Measurements from ENCODE around the gene C20orf96. TPM values are rescaled to one million over a fixed set of nuclear protein-coding genes. Genes with fewer than 3 reads are reported as not detected.

C20orf96 gene
- total RNA-seq, 1 donor = 1.3 TPM

- H3K4me3 ChIP-seq (ENCODE audit: low read depth, low read length) = no peak overlapping the region
- TF ChIP-seq, protein P1, sequence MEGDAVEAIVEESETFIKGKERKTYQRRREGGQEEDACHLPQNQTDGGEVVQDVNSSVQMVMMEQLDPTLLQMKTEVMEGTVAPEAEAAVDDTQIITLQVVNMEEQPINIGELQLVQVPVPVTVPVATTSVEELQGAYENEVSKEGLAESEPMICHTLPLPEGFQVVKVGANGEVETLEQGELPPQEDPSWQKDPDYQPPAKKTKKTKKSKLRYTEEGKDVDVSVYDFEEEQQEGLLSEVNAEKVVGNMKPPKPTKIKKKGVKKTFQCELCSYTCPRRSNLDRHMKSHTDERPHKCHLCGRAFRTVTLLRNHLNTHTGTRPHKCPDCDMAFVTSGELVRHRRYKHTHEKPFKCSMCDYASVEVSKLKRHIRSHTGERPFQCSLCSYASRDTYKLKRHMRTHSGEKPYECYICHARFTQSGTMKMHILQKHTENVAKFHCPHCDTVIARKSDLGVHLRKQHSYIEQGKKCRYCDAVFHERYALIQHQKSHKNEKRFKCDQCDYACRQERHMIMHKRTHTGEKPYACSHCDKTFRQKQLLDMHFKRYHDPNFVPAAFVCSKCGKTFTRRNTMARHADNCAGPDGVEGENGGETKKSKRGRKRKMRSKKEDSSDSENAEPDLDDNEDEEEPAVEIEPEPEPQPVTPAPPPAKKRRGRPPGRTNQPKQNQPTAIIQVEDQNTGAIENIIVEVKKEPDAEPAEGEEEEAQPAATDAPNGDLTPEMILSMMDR (IDR thresholded peaks at IDR 0.05; ENCODE audit: insufficient read depth, low read depth, low read length) = peak; percentile 12
- no peak for DNase-seq (ENCODE audit: low read depth)
Observed at GRCh38 chr20:278607-279571, 11.7 kb downstream of the C20orf96 start.

GRCh38 chr20:278181-278580 lies 12.4 kb downstream of the C20orf96 start:
- TF ChIP-seq, protein P1 (IDR thresholded peaks at IDR 0.05; ENCODE audit: insufficient read depth, low read depth, low read length) = no peak
- DNase-seq (ENCODE audit: low read depth) = no peak
- no peak overlapping the region for H3K4me3 ChIP-seq (ENCODE audit: low read depth, low read length)

DNA sequence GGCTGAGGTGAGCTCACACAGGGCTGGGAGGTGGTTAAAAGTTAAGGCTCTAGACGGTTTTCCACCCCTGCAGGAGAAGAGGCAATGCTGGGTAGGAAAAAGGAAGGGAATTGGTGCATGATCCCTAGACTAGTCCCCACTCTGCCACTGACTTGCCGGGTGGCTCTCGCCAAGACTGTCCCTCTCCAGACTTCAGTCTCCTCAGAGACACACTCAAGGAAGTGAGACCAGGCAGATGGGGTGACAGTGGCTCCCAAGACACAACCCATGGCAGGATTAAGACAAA lies 13.1 kb downstream of the C20orf96 start:
- no peak overlapping the region for H3K4me3 ChIP-seq (ENCODE audit: low read depth, low read length)
- TF ChIP-seq, protein P1 (IDR thresholded peaks at IDR 0.05; ENCODE audit: insufficient read depth, low read depth, low read length) = no peak
- no peak for DNase-seq (ENCODE audit: low read depth)

GRCh38 chr20:276620-277495 lies 13.7 kb downstream of the C20orf96 start:
- H3K4me3 ChIP-seq (ENCODE audit: low read depth, low read length) = no peak overlapping the region
- no peak for DNase-seq (ENCODE audit: low read depth)
- TF ChIP-seq, protein P1 (IDR thresholded peaks at IDR 0.05; ENCODE audit: insufficient read depth, low read depth, low read length) = no peak

DNA sequence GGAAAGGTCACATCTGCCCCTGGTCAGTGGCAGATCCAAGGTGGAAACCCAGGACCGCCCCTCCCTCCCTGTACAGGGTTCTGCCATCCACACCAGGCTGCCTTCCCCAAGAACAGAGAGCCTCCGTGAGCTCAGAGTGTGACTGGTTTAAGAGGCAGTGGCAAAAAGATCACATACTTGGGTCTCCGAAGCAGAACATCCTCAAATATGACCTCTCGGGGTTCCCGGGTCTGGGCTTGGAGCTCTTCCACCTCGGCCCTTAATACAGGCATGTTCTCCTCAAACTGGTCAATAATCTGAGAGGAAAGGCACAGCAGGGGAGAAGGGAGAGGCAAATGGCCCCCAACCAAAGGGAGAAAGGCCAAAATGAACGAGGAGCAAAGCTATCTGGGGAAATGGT lies 14.8 kb downstream of the C20orf96 start:
- no peak for DNase-seq (ENCODE audit: low read depth)
- TF ChIP-seq, protein P1 (IDR thresholded peaks at IDR 0.05; ENCODE audit: insufficient read depth, low read depth, low read length) = no peak
- H3K4me3 ChIP-seq (ENCODE audit: low read depth, low read length) = no peak overlapping the region

GRCh38 chr20:273884-274283 lies 16.7 kb downstream of the C20orf96 start:
- no peak for DNase-seq (ENCODE audit: low read depth)
- H3K4me3 ChIP-seq (ENCODE audit: low read depth, low read length) = no peak overlapping the region
- TF ChIP-seq, protein P1 (IDR thresholded peaks at IDR 0.05; ENCODE audit: insufficient read depth, low read depth, low read length) = no peak
